ENCODE results near the gene BICC1.

- TF ChIP-seq CTCF (IDR thresholded peaks at IDR 0.05) (no peak), POLR2A (IDR thresholded peaks at IDR 0.05) (no peak)
These were observed 201.7 kb downstream of the BICC1 start for GRCh38 chr10:58714409-58714808.
